Activated CD8-positive, alpha-beta memory T cell treated with anti-CD3 and anti-CD28 coated beads, Interleukin-2, amount 50 U/mL, for 24 hours (primary cell): ENCODE data around the gene KRT79.
"Not testable (repeated sequence)": the region's sequence is repeated elsewhere in the genome, so short reads cannot be mapped to it uniquely, and the experiment has no call there.

Experiments used
- DNase-seq: peaks from one replicate; pipeline ENCODE4 v3.0.0-alpha.2; 2020; ENCODE audit errors: extremely low read depth

The KRT79 gene

DNA sequence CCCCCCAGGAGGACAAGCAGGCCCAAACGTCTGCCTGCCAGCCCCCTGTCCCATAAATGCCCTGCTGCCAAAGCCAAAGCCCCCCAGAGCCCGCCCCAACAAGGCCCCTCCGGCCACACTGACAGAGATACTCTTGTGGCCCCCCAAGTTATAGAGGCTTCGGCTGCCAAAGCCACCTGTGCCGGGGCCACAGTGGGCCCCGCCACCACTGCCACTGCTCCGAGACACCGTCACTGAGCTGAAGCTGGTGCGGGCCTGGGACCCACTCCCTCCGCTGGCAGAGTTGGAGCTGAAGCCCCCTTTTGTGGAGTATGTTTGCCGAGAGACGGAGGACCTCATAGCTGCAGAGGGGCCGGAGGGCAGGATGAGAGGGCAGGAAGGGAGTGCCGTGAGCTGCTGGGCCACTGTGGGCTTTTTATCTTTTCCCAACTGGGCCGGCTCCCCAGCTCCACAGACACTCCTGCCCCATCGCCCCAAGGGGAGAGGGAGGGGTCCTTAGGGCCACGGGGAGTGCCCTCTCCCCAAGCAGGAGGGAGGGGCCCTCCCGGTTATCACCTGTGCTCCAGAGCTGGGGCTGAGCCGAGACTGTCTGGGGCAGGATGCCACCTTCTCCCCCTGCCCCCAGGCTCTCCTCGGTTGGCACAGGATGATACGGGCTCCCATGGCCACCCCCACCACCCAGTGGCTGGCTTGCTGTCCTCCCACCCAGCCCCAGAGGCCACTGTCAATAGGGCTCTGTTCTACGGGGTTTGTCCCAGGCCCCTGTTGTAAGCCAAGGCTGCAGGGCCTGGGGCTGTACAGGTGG lies at the start of gene KRT79:
TSS of gene KRT79 (minus strand) at position 390 of the 805 bp plus-strand sequence. CDS start at position 339, 51 bp downstream.
- DNase-seq = no peak

DNA sequence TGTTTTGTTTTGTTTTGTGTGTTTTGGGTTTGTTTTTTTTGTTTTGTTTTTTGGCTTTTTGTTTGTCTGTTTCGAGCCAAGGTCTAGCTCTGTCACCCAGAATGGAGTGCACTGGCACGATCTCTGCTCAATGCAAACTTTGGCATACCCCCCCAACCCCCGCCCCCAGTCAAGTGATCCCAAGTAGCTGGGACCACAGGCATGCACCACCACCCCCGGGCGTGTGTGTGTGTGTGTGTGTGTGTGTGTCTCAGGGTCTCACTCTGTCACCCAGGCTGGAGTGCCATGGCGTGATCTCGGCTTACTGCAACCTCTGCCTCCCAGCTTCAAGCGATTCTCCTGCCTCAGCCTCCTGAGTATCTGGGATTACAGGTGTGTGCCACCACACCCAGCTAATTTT lies 46.4 kb upstream of the KRT79 start:
- DNase-seq = not testable (repeated sequence)

DNA sequence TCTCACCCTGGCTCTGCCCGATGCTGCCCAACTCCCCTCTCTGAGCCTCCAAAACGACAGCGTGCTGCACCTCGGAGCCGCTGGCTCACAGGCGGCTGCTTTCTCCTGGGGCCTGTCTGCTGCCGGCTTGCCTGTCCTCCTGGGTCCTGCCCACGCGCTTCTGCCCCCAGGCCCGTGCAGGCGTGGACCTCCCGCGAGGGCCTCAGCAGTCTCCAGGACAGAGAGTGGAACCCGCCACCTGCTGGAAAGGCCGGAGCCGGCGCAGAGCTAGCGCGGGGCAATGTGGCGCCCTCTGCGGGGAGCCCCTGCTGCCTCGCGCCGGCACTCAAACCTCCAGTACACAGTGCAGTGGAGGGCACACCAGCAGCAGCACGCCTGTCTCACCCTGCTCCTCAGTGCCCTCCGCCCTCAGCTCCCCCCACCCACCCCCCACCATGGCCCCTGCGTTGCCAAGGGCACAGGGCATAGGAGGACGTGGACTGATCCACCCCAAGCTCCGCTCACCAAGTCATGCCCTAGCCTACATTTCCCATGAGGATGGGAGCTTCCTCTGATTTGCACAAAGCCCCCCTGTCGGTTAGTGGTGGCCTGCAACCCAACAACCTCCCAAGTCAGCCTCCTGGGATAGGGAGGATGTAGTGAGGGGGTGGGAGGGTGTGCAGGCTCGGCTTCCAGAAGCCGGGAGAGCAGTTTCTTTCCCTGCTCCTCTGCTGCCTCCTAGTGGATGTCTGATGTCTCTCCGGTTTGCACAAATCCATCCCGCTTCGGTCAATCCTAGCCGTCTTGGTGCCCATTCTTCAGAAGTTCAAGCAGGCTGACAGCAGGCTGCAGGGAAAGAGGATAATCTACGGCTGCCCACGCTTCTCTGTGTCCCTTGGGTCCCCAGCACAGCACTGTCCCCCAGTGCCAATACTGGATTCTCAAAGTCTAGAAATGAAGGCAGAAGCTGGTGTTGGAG lies 45.6 kb upstream of the KRT79 start:
- DNase-seq = peak; percentile 23

DNA sequence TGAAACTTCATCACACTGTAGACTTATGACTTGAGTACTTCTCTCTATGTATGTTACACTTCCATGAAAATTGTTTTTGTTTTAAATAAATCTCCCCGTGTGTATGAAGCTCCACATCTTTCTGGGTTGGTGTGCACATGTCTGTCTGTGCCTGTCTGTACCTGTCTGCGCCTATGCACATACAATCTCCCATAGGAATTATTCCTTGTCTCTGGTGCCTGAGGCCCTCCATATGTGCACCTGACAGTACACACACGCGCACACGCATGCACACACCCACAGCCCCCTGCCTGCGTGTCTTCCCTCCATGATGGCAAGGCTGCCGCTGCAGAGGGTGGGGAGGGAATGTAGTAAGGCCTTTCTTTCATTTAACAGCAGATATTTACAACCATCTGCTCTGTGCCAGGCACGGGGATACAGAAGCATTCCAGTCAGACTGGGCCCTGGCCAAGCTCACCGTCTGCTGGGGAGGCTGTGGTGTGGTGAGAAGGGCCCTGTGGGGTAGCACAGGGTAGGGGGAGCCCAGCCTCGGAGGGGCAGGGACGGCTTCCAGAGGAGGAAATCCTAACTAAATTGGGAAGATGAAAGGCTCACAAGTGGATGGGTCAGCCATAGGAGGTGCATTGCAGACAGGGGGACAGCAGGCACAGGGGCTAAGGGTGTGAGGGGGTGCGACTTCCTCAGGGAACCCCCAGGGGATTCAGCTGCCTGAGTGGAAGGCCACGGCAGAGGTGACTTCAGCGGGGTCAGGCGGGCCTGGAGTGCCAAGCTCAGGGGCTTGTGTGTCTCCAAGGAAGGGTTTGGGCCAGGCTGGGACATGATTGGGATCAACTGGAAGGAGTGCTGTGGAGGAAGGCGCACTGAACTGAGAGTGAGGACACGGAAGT lies 44.6 kb upstream of the KRT79 start:
- no peak for DNase-seq

DNA sequence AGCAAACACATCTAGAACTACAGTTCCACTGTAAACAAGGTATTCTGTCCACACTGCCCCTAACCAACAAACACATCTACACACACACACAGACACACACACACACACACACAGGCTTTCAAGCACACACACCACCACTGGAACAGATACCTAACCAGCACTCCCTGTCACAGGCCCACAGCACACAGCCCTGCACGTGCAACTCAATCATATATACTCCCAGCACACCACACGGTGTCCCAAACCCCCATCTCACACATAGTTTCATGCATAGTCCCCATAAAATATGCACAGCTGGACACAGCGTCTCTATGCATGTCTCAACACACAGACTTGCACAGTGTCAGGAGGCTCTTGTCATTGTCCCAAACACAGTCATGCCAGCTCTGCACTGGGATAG lies 43.1 kb upstream of the KRT79 start:
- no peak for DNase-seq

DNA sequence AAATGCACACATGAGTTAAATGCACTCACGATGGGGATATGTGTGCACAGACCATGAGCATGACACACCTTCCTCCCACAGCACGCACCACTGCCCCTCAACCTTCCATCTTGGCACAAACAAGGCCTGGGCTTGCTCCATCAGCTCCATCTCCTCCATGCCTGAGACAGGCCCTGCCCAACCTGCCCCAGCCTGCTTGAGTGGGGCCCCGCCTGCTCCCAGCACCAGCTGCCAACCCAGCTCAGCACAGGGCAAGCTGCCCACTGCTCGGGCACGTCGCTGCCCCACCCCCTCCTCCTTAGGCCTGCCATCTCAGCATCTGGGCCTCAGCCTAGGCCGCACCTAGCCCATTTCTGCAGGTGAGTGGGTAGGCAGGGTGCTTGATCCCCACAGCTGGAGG lies 42.3 kb upstream of the KRT79 start:
- no peak for DNase-seq

DNA sequence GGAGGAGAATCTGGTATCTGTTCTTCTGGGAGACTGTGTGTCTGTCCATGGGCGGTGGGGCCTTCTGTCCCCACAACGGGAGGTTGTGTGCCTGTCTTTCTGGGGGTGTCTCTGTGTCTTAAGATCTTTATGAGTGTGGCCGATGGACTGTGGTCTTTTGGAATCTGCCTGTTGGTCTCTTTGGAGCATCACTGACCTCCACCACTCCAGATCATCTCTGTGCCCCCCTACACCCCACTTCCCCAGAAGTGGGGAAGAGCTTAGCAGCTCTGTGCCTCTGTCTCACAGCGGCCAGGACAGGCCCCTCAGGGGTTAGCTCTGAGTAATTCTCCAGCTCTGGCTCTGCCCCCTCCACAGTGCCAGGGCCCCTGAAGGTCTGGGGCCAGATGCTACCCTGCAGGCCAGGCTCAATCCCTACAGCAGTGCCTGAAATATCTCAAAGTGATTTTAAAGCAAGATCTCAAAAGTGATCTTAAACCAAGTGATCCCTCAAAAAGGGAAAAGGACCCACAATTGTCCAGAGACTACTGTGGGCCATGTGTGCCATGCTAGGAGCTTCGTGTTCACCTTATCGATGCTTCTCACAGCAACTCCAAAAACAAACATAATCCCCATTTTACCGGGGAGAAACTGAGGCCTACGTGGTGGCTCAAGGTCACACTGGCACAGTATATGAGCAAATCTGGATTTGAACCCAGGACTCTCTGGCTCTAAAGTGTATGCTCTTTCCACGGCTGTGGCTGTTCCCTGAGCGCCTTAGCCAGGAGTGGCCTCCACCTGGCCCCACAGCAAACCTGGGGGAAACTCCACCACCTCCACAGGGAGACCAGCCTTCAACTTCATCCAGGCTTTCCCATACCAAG lies 40.7 kb upstream of the KRT79 start:
- no peak for DNase-seq

DNA sequence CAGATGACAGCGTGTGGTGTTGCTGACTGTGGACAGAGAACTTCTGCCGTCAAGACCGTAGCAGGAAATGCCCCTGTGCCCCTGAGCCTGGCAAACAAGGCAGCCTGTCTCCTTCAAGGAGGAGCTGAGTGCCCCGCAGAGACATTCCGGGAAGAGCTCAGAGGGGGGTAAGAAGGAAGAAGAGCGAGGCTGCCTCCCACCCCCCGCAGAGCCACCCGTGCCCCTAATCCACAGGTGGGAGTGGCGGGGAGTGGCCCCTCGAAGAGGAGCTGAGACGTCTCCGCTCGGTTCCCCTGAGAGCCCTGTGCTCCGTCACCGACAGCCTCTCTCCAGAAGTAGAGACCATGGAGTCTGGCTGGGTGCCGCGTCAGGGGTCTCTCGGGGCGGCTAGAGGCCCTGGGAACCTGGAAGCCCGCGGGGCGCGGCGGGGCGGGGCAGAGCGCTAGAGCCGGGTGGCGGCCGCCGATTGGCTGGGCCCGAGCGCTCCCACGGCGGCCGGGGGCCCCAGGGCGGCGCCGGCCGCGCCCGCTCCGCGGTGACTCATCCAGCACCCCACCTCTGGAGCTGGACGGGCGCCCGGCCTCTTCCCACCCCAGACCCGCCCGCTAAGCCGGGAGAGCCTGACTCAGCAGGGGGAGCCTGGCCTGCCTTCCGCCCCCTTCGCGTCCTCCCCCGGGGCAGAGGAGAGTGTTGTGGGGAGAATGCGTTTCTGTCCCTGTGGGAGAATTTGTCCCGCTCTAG lies 39.9 kb upstream of the KRT79 start:
- no peak for DNase-seq

DNA sequence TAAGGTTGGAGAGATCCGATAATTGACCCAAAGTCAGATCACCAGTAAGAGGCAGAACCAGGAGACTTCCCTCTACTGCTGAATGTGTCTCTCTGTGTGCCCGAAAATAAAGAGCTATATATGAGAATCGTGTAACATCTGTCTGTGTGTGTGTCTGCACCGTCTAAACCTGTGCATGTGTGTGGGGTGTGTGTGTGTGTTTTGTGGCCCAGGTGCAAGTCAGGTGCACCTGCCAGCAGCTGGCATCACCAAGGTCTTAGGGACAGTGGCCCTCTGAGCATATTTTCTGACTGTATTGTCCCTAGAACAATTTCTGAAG lies 39.4 kb upstream of the KRT79 start:
- DNase-seq = no peak

DNA sequence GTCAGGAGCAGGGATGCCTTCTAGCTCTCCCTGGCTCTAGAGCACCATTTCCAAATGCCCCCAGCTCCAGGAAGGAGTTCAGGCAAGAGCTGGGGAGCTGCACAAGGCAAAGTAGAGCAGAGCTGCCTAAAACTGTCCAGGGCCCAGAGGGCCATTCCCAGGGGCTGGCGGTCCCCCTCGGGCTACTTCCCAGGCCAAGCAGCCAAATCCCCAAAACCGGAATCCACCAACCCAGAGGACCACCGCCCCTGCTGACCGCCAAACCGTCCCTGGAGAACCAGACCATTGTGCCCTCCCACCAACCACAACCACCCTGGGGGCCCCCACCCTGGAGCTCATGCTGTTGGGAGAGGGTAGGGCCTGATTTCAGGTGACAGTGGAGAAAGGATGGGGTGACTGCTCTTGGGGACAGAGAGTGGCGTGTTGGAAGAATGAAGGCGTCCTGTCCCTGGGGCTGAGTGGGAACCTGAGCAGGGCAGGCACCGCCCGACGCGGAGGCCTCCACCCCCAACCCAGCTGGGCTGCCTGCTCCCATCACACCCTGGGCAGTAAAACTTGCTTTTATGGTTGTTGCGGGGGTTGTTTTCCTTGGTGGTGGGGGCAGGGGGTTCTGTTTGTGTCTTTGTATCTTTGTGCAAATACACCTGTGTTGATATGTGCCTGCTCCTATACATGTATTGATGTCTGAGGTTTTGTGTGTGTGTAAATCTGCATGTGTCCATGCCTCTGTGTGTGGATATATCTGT lies 38.7 kb upstream of the KRT79 start:
- no peak for DNase-seq

DNA sequence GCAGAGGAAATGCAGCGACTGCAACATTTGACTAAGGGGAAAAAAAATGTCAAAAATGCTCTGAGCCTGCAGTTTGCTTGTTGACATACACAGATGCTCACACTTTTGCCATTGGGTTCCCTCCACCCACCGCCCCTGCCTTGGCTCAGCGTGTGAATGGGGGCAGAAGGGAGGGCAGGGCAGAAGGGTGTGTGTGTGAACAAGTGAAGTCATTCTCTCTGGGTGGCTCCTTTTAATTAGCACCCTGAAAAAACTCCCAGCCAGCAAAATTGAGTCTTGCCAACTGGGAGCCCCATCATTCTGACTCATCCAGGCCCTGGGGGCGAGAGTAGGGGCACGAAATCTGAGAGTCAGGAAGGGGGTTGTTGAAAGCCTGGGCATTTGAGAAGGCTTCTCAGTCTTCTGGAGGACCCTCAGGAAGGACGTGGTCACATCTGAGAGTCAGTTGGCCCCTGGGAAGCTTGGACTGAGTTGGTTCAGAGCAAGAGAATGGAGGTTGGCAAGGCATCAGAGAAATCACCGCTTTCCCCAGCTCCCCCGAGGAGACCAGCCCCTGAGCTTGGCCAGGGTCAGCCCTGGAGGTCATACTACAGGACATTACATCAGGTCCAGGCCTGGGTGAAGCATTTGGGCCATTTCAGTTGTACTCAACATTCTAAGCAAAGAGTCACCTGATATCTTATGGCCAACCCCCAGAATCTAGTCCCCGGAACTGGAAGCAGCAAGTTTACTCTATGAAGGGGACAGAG lies 37.4 kb upstream of the KRT79 start:
- no peak for DNase-seq

DNA sequence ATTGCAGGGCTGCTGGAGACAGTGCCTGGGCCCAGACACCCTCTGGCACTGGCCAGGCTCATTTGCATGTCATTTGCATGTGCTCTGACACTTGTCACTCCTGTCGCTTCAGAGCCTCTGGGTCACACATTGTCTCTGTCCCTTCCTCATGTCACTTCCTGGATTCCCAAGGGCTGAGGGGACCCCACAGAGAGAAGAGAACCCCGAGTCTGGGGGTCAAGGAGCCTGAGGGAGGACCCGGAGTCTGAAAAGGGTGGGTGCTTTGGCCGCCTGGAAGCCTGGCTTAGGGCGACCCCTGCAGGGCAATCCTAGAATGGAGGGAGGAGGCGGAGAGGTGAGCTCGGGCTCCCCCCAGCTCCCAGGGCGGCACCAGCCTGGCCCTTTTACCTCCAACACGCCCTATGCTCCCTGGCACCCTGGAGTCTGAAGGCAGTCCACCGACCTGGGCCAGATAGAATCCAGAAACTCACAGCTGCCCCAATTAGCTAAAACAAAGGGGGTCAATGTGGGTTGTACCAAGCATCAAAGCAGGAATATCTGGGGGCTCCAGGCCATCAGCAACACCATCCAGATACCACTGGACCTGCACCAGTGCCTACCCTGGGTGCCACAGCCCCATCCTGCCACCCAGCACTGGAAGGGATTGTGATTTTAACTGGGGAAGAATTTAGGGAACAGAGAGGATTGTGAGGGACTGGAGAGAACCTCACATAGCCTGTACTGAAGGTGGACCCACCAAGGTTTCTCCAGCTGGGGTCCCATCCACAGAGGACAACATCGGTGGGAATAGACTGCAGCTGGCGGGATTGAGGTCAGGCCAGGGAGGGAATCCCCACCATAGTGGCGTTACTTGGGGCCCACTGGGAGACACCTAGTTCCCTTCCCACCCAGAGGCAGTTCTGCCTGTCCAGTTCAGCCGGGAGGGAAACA lies 36.5 kb upstream of the KRT79 start:
- DNase-seq = peak; percentile 56

DNA sequence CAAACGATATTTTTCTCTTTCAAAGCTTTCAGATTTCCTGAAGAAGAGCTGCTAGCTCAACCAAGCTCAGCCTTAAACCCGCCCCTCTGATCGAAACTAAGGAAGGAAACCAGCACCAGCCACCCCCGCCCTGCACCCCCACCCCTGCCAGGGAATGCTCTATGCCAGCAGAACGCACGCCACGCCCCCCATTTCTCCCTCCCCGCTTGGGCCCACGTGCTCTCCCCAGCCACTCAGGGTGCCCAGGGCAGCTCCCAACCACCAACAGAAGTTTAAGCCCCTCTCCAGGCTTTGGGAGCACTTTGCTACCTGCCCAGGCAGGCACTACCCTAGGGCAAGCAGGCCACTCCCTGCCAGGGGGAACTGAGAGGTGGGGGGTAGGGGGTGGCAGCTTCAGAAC lies 33.5 kb upstream of the KRT79 start:
- DNase-seq = no peak

DNA sequence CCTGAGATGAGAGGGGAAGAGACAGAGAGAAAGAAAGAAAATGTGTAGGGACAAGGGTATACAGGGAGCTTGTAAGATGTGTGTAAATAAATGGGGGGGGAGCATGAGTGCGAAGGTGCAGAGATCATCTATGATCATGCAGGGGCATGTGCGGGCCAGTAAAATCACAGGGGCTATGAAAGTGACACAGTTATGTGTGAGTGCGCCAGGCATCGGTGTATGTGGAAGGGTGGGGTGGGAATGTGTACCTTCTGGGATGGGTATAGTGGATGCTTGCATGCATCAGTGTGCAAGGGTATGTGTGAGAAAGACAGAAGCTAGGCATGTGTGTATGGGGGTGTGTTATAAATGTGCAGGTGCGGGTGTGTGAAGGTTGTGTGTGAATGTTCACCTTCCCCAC lies 33.0 kb upstream of the KRT79 start:
- DNase-seq = no peak

DNA sequence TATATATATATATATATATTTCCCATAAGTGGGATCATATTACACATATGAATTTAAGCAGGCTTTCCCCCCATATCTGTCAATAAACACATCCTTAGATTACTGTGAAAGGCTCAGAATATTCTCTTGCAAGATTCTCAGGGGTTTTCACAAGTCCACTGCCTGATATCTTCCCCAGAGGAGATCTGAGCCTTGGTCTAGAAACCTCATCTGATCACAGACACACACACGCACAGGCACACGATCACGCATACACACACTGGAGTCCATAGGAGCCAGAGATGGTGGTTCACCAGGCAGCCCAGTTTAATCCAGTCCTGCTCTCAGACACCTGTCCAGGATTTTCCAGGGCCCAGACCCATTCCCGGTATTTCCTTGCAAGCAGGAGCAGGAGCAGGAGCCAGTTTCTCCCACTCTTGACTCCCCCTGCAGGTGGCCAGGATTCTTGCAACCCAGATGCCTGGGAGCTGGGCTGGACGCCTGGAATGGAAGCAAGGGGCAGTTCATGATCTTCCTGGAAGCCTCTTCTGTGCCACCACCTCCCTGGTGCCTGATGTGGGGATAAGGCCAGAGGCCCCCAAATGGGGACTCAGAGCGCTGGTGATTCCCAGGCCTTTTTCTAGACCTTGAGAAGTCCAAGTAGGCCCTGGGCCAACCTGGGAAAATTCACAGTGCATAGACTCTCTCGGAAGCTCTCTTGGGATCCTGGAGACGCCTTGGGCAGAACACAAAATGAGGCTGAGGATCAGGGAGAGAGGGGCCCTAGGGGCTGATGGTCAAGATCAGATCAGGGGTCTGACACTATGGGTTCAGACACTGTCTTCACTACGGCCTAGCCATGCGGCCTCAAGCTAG lies 31.2 kb upstream of the KRT79 start:
- DNase-seq = no peak

DNA sequence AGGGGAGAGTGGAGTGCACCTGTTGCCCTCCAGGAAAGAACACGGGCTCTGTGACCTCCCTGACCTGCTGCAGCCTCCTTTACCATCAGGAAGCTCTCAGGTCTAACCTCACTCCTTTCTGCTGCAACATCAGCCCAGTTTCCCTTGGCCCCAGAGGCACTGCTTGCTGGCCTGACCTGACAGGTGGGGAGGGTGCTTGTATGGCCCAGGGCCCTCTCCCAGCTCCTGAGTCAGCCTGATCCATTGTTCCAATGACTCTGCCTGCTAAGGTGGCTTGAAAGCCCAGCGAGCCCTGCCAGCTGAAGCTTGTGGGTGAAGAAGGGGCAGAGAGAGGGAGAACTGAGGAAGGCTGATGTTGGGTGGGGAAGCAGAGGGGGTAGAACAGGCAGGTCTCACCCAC lies 27.9 kb upstream of the KRT79 start:
- no peak for DNase-seq

DNA sequence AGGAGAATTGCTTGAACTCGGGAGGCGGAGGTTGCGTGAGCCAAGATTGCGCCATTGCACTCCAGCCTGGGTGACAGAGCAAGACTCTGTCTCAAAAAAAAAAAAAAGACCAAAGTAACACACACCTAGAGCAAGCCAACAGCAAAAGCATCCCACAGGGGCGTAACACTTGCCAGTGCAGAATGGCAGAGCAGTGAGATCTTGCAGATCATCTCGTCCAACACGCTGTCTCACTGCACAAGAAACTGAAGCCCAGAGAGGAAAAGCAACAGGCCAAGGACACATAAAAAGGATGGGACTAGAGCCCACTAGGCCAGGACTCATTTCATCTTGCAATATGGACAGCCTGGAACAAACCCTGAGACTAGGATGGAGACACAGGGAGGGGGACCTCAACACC lies 27.4 kb upstream of the KRT79 start:
- DNase-seq = no peak
